HCT116 (cell line): ENCODE measurements around the gene RNF212B. TPM values are rescaled to one million over a fixed set of nuclear protein-coding genes. Genes with fewer than 3 reads are reported as not detected.

Experiments used
- ATAC-seq: fragments of 200-7000 bp; cut with Tn5 transposase; 2 replicates; pipeline ENCODE4 v1.9.1; 2020; ENCODE audit warnings: mild to moderate bottlenecking, moderate library complexity
- BruUV-seq: library from RNA; stranded (reverse); fragments of 400-500 nt; replicated peaks from 2 replicates; lab custom pipeline; 2021; lab: Mats Ljungman, UMichigan
- CTCF ChIA-PET: fragments of 300-600 bp; sonication (Branson Sonifier 250); formaldehyde crosslinking; loops from one replicate; lab custom pipeline; 2021; ENCODE audit warnings: antibody characterized with exemption; lab: Charles Lee
- POLR2A ChIA-PET: fragments of 300-600, 350-600 bp; sonication (Branson Sonifier 250); formaldehyde crosslinking; loops from one replicate; lab custom pipeline; 2021; ENCODE audit warnings: antibody characterized with exemption; lab: Charles Lee
- RAD21 ChIA-PET, 2 experiments: fragments of 300-600 bp; sonication (Branson Sonifier 250); formaldehyde crosslinking; loops; one replicate each; lab custom pipeline; 2023; ENCODE audit warnings: low total read pairs in 2 of 2; ENCODE audit not compliant: uncharacterized antibody in 2 of 2, unreplicated experiment in 2 of 2, low non-redundant PET in 1 of 2; lab: Charles Lee
- DNase-seq: peaks from one replicate; pipeline ENCODE4 v3.0.0-alpha.2; 2010; ENCODE audit warnings: low read depth, low spot score
- H2AFZ ChIP-seq: fragments of 200-600 bp; shearing (Covaris generic), sonication (generic); 2 replicates; pipeline ENCODE4 v1.6.1; 2017; ENCODE audit warnings: low read depth, mixed run types, mixed read lengths, antibody characterized with exemption, low read length; ENCODE audit not compliant: poor library complexity, severe bottlenecking
- H3K27ac ChIP-seq: 2 replicates; pipeline ENCODE4 v1.5.1; 2012; ENCODE audit warnings: low read depth, low read length
- H3K27me3 ChIP-seq: fragments of 200-600 bp; sonication (generic); 2 replicates; pipeline ENCODE4 v1.6.1; 2016; ENCODE audit warnings: mixed run types, low read length, mixed read lengths; ENCODE audit not compliant: insufficient read depth
- H3K36me3 ChIP-seq, 2 experiments: fragments of 200-500 bp in 1 of 2; fragments of 200-600 bp in 1 of 2; sonication (Bioruptor generic) in 1 of 2; sonication (generic) in 1 of 2; 2 replicates each; pipeline versions ENCODE4 v1.5.1 to v1.6.1; 2014 to 2016; ENCODE audit warnings: low read length in 2 of 2, inconsistent platforms in 1 of 2, mixed read lengths in 1 of 2, mixed run types in 1 of 2; ENCODE audit not compliant: insufficient read depth in 2 of 2, control insufficient read depth in 1 of 2
- H3K4me1 ChIP-seq, 2 experiments: fragments of 200-600 bp in 1 of 2; sonication (generic) in 1 of 2; 2 replicates each; pipeline versions ENCODE4 v1.5.1 to v1.6.1; 2012 to 2017; ENCODE audit warnings: low read length in 2 of 2, inconsistent platforms in 1 of 2, mild to moderate bottlenecking in 1 of 2, mixed read lengths in 1 of 2, mixed run types in 1 of 2, moderate library complexity in 1 of 2; ENCODE audit not compliant: insufficient read depth in 2 of 2, control insufficient read depth in 1 of 2
- H3K4me2 ChIP-seq: fragments of 200-600 bp; sonication (generic); 2 replicates; pipeline ENCODE4 v1.6.1; 2017; ENCODE audit warnings: mixed run types, low read length, mixed read lengths
- H3K4me3 ChIP-seq, 2 experiments: fragments of 200-600 bp in 1 of 2; sonication (generic) in 1 of 2; replicated peaks in 1 of 2; 2 replicates each; pipeline ENCODE4 v1.5.1; 2011 to 2016; ENCODE audit warnings: low read length in 2 of 2, control low read depth in 1 of 2, low read depth in 1 of 2, mild to moderate bottlenecking in 1 of 2, mixed read lengths in 1 of 2, mixed run types in 1 of 2
- H3K79me2 ChIP-seq: fragments of 200-600 bp; sonication (generic); 2 replicates; pipeline ENCODE4 v1.6.1; 2017; ENCODE audit warnings: mild to moderate bottlenecking, mixed run types, low read length, moderate library complexity, mixed read lengths; ENCODE audit not compliant: insufficient read depth
- H3K9ac ChIP-seq: fragments of 200-600 bp; sonication (generic); 2 replicates; pipeline ENCODE4 v1.6.1; 2016; ENCODE audit warnings: low read length, mixed read lengths
- H3K9me2 ChIP-seq: fragments of 200-600 bp; sonication (generic), shearing (Covaris generic); 2 replicates; pipeline ENCODE4 v1.6.1; 2017; ENCODE audit warnings: mixed run types, mild to moderate bottlenecking, moderate library complexity; ENCODE audit not compliant: insufficient read depth
- H3K9me3 ChIP-seq, 2 experiments: fragments of 200-500 bp in 1 of 2; fragments of 200-600 bp in 1 of 2; sonication (Bioruptor generic) in 1 of 2; sonication (generic) in 1 of 2; 2 replicates each; pipeline ENCODE4 v1.6.1; 2014 to 2017; ENCODE audit warnings: low read length in 2 of 2, mixed read lengths in 2 of 2, inconsistent platforms in 1 of 2, low read depth in 1 of 2, mild to moderate bottlenecking in 1 of 2, mixed run types in 1 of 2, moderate library complexity in 1 of 2; ENCODE audit not compliant: control insufficient read depth in 1 of 2, insufficient read depth in 1 of 2
- H4K20me1 ChIP-seq: fragments of 200-600 bp; sonication (generic), shearing (Covaris generic); 2 replicates; pipeline ENCODE4 v1.6.1; 2017; ENCODE audit warnings: mixed run types, mild to moderate bottlenecking, moderate library complexity; ENCODE audit not compliant: insufficient read depth
- CBX3 ChIP-seq: IDR thresholded peaks from 2 replicates; pipeline ENCODE4 v1.6.1; 2012; ENCODE audit warnings: low read depth
- CEBPB ChIP-seq: IDR thresholded peaks from 2 replicates; pipeline ENCODE4 v1.6.1; 2012; ENCODE audit warnings: low read depth
- CTCF ChIP-seq, 3 experiments: fragments of 200-600 bp in 1 of 3; sonication (generic) in 1 of 3; IDR thresholded peaks in 2 of 3; conservative IDR thresholded peaks in 1 of 3; 2 replicates each; pipeline ENCODE4 v1.5.1; 2012 to 2017; ENCODE audit warnings: low read depth in 2 of 3, low read length in 2 of 3, antibody characterized with exemption in 1 of 3, borderline replicate concordance in 1 of 3, control low read depth in 1 of 3, mild to moderate bottlenecking in 1 of 3, mixed read lengths in 1 of 3, mixed run types in 1 of 3, moderate library complexity in 1 of 3; ENCODE audit not compliant: insufficient read depth in 1 of 3
- EGR1 ChIP-seq: IDR thresholded peaks from 2 replicates; pipeline ENCODE4 v1.6.1; 2012; ENCODE audit warnings: low read depth
- EZH2 ChIP-seq: fragments of 200-600 bp; sonication (generic); IDR thresholded peaks from 2 replicates; pipeline ENCODE4 v1.6.1; 2017; ENCODE audit warnings: antibody characterized with exemption, mixed run types
- EZH2phosphoT487 ChIP-seq: fragments of 200-600 bp; IDR thresholded peaks from 2 replicates; pipeline ENCODE4 v1.6.1; 2018; ENCODE audit warnings: antibody characterized with exemption, borderline replicate concordance
- FOSL1 ChIP-seq: IDR thresholded peaks from 2 replicates; pipeline ENCODE4 v1.6.1; 2012; ENCODE audit warnings: low read depth
- JUND ChIP-seq: IDR thresholded peaks from 2 replicates; pipeline ENCODE4 v1.6.1; 2012
- POLR2A ChIP-seq: IDR thresholded peaks from 2 replicates; pipeline ENCODE4 v1.7.0; 2011; ENCODE audit warnings: borderline replicate concordance; ENCODE audit not compliant: insufficient read depth, insufficient read length; ENCODE audit errors: extremely low read depth
- POLR2AphosphoS5 ChIP-seq: IDR thresholded peaks from 2 replicates; pipeline ENCODE4 v1.6.1; 2011; ENCODE audit warnings: mild to moderate bottlenecking, low read depth, low read length, moderate library complexity
- RAD21 ChIP-seq: IDR thresholded peaks from 2 replicates; pipeline ENCODE4 v1.6.1; 2012; ENCODE audit warnings: low read depth, mild to moderate bottlenecking
- SIN3A ChIP-seq: IDR thresholded peaks from 2 replicates; pipeline ENCODE4 v1.6.1; 2012; ENCODE audit warnings: low read depth
- SRF ChIP-seq: IDR thresholded peaks from 2 replicates; pipeline ENCODE4 v1.6.1; 2012; ENCODE audit warnings: low read depth
- TCF7L2 ChIP-seq: IDR thresholded peaks from 2 replicates; pipeline ENCODE4 v1.7.0; 2011; ENCODE audit warnings: borderline replicate concordance, inconsistent platforms; ENCODE audit not compliant: insufficient read depth, insufficient read length; ENCODE audit errors: extremely low read depth
- YY1 ChIP-seq: IDR thresholded peaks from 2 replicates; pipeline ENCODE4 v1.6.1; 2011; ENCODE audit warnings: low read length, low read depth, moderate library complexity, mild to moderate bottlenecking; ENCODE audit not compliant: insufficient replicate concordance; ENCODE audit errors: extremely low read depth
- ZFX ChIP-seq: fragments of 450-650 bp; IDR thresholded peaks from 2 replicates; pipeline ENCODE4 v1.6.1; 2017
- ZNF274 ChIP-seq: fragments of 200-500 bp; sonication (Bioruptor generic); IDR thresholded peaks from 2 replicates; pipeline ENCODE4 v1.6.1; 2014; ENCODE audit warnings: mild to moderate bottlenecking, low read depth, low read length, inconsistent platforms
- intact Hi-C: fragments of 100-400 bp; cut with micrococcal nuclease; formaldehyde crosslinking; loops from 2 replicates; pipeline ENCODE4 v1.10.0; 2022
- total RNA-seq: library from RNA; stranded (reverse); gene quantifications from one replicate; pipeline ENCODE4 v1.2.1, GENCODE V29; 2021; ENCODE audit not compliant: unreplicated experiment
- TF ChIP-seq, protein P1 (sequence below): IDR thresholded peaks from 2 replicates; pipeline ENCODE4 v1.6.1; 2012

The RNF212B gene
- total RNA-seq, 1 experiment from 2014 or later: not detected

DNA sequence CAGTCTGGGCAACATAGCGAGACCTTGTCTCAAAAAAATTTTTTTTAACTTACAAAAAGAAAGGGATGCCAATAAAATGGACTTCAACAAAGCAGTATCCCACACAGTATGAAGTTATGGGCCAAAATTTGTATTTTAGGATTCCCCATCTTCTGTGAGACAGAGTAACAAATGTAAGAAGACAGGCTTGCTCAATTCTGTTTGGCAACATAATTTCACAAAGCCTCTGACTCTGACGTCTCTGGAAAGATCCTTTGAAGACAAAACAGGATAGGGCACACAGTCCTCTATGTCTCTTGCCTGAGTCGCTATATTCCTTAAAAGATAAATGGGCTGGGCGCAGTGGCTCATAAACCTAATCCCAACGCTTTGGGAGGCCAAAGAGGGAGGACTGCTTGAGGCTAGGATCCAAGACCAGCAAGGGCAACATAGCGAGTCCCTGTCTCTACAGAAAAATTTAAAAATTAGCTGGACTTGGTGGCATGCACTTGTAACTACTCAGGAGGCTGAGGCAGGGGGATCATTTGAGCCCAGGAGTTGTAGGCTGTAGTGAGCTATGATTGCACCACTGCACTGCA is 49.3 kb downstream of the RNF212B start:
- ChIA-PET CTCF (interaction anchor here (0.8 to 4.7 kb wide), 6 partner anchors 7 to 166 kb away, joined by 3 to 27 read pairs (median 4); no protein-coding TSS in a partner anchor), POLR2A (interaction anchor here (0.9 to 1.5 kb wide), 5 partner anchors 14 to 192 kb away, joined by 3 to 6 read pairs (median 3); partner anchors contain the start of genes ACIN1, BCL2L2 and C14orf119), RAD21 (no interaction called here)
- H3K4me2 ChIP-seq: peak overlapping the region; percentile 92
- peaks cover 20% of the 10 kb centered on the region for H3K79me2 ChIP-seq
- no peaks in the 10 kb centered on the region for H4K20me1 ChIP-seq
- no peak for DNase-seq
- no peaks in the 10 kb centered on the region for H3K27me3 ChIP-seq
- no peaks in the 10 kb centered on the region for H3K9me3 ChIP-seq
- no peaks in the 10 kb centered on the region; a peak in 1 of 4 replicates for H3K36me3 ChIP-seq
- intact Hi-C loops: loop anchor here (1.0 kb wide), 1 partner anchor 34 kb away; the partner anchor contains the start of gene PABPN1
- no peak for ATAC-seq
- peaks cover 10 to 14% of the 10 kb centered on the region in 2 experiments for H3K4me1 ChIP-seq
- H3K9me2 ChIP-seq: no peaks in the 10 kb centered on the region
- BruUV-seq: no TSS peak
- peak overlapping the region; percentile 96 for H3K9ac ChIP-seq
- TF ChIP-seq POLR2AphosphoS5 (no peak), SIN3A (no peak), TCF7L2 (no peak), EGR1 (no peak), RAD21 (no peak), ZNF274 (no peak), POLR2A (no peak), CBX3 (no peak), ZFX (no peak), CEBPB (no peak), EZH2 (no peak), SRF (no peak), YY1 (no peak), FOSL1 (no peak), EZH2phosphoT487 (no peak), JUND (no peak), CTCF (IDR thresholded peaks at IDR 0.05 in 2 of 3, conservative IDR thresholded peaks at IDR 0.05 in 1 of 3; ENCODE audit: borderline replicate concordance in 1 of 3, insufficient read depth in 1 of 3, low read depth in 2 of 3, low read length in 2 of 3) (no peak)
- TF ChIP-seq, protein P1, sequence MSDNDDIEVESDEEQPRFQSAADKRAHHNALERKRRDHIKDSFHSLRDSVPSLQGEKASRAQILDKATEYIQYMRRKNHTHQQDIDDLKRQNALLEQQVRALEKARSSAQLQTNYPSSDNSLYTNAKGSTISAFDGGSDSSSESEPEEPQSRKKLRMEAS: no peak
- peak overlapping the region; percentile 77 for H3K27ac ChIP-seq
- peak overlapping the region; percentile 74 to 96 for H3K4me3 ChIP-seq
- H2AFZ ChIP-seq: no peak overlapping the region
